ENCODE data around the gene BARX1. TPM values are rescaled to one million over a fixed set of nuclear protein-coding genes. Genes with fewer than 3 reads are reported as not detected.

BARX1 gene
- total RNA-seq, 5 donors from 2014 or later (not counting 1 experiment from before 2014, with no cell fraction given) = not detected

- H3K4me3 ChIP-seq (ENCODE audit: control insufficient read depth in 1 of 2, extremely low read depth in 1 of 2, low read length in 1 of 2) = no peak overlapping the region
- DNase-seq (peak; percentile 49 to 89 (median 72)), ATAC-seq (replicated peaks in 1 of 4) (peak; percentile 77 to 86 (median 80))
- H3K4me1 ChIP-seq (ENCODE audit: control insufficient read depth in 1 of 2, extremely low read depth in 1 of 2, insufficient read depth in 2 of 2, low read length in 2 of 2) = peaks cover 0 to 39% of the 10 kb centered on the region in 2 experiments
- no peaks in the 10 kb centered on the region for H3K9me3 Mint-ChIP-seq
- peaks cover 6 to 76% of the 10 kb centered on the region in 2 experiments for H3K27me3 ChIP-seq (replicated peaks in 1 of 2; ENCODE audit: control insufficient read depth in 2 of 2, extremely low read depth in 1 of 2, insufficient read depth in 2 of 2, low read length in 1 of 2)
- no peaks in the 10 kb centered on the region for H3K36me3 Mint-ChIP-seq
- H3K4me3 Mint-ChIP-seq = no peak overlapping the region
- H3K27ac ChIP-seq (ENCODE audit: low read length) = no peak overlapping the region
- H3K4me1 Mint-ChIP-seq = peaks cover 36 to 40% (median 38%) of the 10 kb centered on the region in 3 donors
- 33% methylated on average over 6 of the region's 22 CpGs for whole genome bisulfite sequencing (ENCODE audit: insufficient coverage)
- ChIA-PET POLR2A (no interaction called here), CTCF (interaction anchor here (0.6 to 1.2 kb wide), 3 partner anchors 280 to 283 kb away, joined by 3 to 4 read pairs (median 3); no protein-coding TSS in a partner anchor)
- H3K9me3 ChIP-seq = no peaks in the 10 kb centered on the region
- H3K27ac Mint-ChIP-seq = no peak overlapping the region
- H3K27me3 Mint-ChIP-seq = peaks cover 50 to 63% of the 10 kb centered on the region in 2 donors
- H3K36me3 ChIP-seq (ENCODE audit: control insufficient read depth in 2 of 2, extremely low read depth in 1 of 2, insufficient read depth in 1 of 2, low read length in 1 of 2) = no peaks in the 10 kb centered on the region
These were observed 7.6 kb upstream of the BARX1 start for GRCh38 chr9:93962561-93963440.

GRCh38 chr9:93962017-93962416 lies 6.9 kb upstream of the BARX1 start:
- Histone ChIP-seq H3K27ac (ENCODE audit: low read length) (no peak overlapping the region), H3K4me3 (ENCODE audit: control insufficient read depth in 1 of 2, extremely low read depth in 1 of 2, low read length in 1 of 2) (no peak overlapping the region), H3K27me3 (replicated peaks in 1 of 2; ENCODE audit: control insufficient read depth in 2 of 2, extremely low read depth in 1 of 2, insufficient read depth in 2 of 2, low read length in 1 of 2) (peaks cover 9 to 79% of the 10 kb centered on the region in 2 experiments), H3K4me1 (ENCODE audit: control insufficient read depth in 1 of 2, extremely low read depth in 1 of 2, insufficient read depth in 2 of 2, low read length in 2 of 2) (peaks cover 0 to 39% of the 10 kb centered on the region in 2 experiments), H3K36me3 (ENCODE audit: control insufficient read depth in 2 of 2, extremely low read depth in 1 of 2, insufficient read depth in 1 of 2, low read length in 1 of 2) (no peaks in the 10 kb centered on the region), H3K9me3 (no peaks in the 10 kb centered on the region)
- Mint-ChIP-seq H3K27ac (no peak overlapping the region), H3K27me3 (peaks cover 54 to 70% of the 10 kb centered on the region in 2 donors), H3K4me3 (no peak overlapping the region), H3K9me3 (no peaks in the 10 kb centered on the region), H3K36me3 (no peaks in the 10 kb centered on the region), H3K4me1 (peaks cover 36 to 41% (median 40%) of the 10 kb centered on the region in 3 donors)
- POLR2A ChIA-PET = no interaction called here
- ATAC-seq (replicated peaks in 1 of 4) (no peak), DNase-seq (no peak)
- no CpG with 5 or more reads among the region's 1 CpG for WGBS (ENCODE audit: insufficient coverage)
- CTCF ChIA-PET = interaction anchor here (0.6 to 0.7 kb wide), 3 partner anchors 9 to 279 kb away, joined by 3 to 4 read pairs (median 3); no protein-coding TSS in a partner anchor

GRCh38 chr9:93960971-93961841 lies 6.1 kb upstream of the BARX1 start:
- peak overlapping the region; percentile 9 to 69 (median 25) for H3K4me3 Mint-ChIP-seq
- 57% methylated on average over 5 of the region's 11 CpGs for WGBS (ENCODE audit: insufficient coverage)
- no peak overlapping the region for H3K27ac Mint-ChIP-seq
- H3K27me3 Mint-ChIP-seq = peaks cover 57 to 75% of the 10 kb centered on the region in 2 donors
- H3K36me3 Mint-ChIP-seq = no peaks in the 10 kb centered on the region
- Histone ChIP-seq H3K4me1 (ENCODE audit: control insufficient read depth in 1 of 2, extremely low read depth in 1 of 2, insufficient read depth in 2 of 2, low read length in 2 of 2) (peaks cover 0 to 39% of the 10 kb centered on the region in 2 experiments), H3K27ac (ENCODE audit: low read length) (no peak overlapping the region), H3K4me3 (ENCODE audit: control insufficient read depth in 1 of 2, extremely low read depth in 1 of 2, low read length in 1 of 2) (no peak overlapping the region), H3K27me3 (replicated peaks in 1 of 2; ENCODE audit: control insufficient read depth in 2 of 2, extremely low read depth in 1 of 2, insufficient read depth in 2 of 2, low read length in 1 of 2) (peaks cover 10 to 81% of the 10 kb centered on the region in 2 experiments), H3K36me3 (ENCODE audit: control insufficient read depth in 2 of 2, extremely low read depth in 1 of 2, insufficient read depth in 1 of 2, low read length in 1 of 2) (no peaks in the 10 kb centered on the region), H3K9me3 (no peaks in the 10 kb centered on the region)
- H3K4me1 Mint-ChIP-seq = peaks cover 36 to 41% (median 40%) of the 10 kb centered on the region in 3 donors
- no peak for DNase-seq
- CTCF ChIA-PET = interaction anchor here in 1 of 2 donors (0.7 kb wide), 1 partner anchor 8 kb away, joined by 3 read pairs; no protein-coding TSS in a partner anchor
- POLR2A ChIA-PET = no interaction called here
- no peaks in the 10 kb centered on the region for H3K9me3 Mint-ChIP-seq
- ATAC-seq (replicated peaks in 1 of 4) = no peak

- Histone ChIP-seq H3K9me3 (no peaks in the 10 kb centered on the region), H3K27ac (ENCODE audit: low read length) (no peak overlapping the region), H3K4me1 (ENCODE audit: control insufficient read depth in 1 of 2, extremely low read depth in 1 of 2, insufficient read depth in 2 of 2, low read length in 2 of 2) (peaks cover 0 to 45% of the 10 kb centered on the region in 2 experiments), H3K27me3 (replicated peaks in 1 of 2; ENCODE audit: control insufficient read depth in 2 of 2, extremely low read depth in 1 of 2, insufficient read depth in 2 of 2, low read length in 1 of 2) (peaks cover 13 to 86% of the 10 kb centered on the region in 2 experiments), H3K36me3 (ENCODE audit: control insufficient read depth in 2 of 2, extremely low read depth in 1 of 2, insufficient read depth in 1 of 2, low read length in 1 of 2) (no peaks in the 10 kb centered on the region), H3K4me3 (ENCODE audit: control insufficient read depth in 1 of 2, extremely low read depth in 1 of 2, low read length in 1 of 2) (peak overlapping the region in 1 of 2 donors; percentile 10)
- H3K4me3 Mint-ChIP-seq = peak overlapping the region in 1 of 3 donors; percentile 69
- no peak overlapping the region for H3K27ac Mint-ChIP-seq
- H3K27me3 Mint-ChIP-seq = peaks cover 60 to 78% of the 10 kb centered on the region in 2 donors
- ATAC-seq (replicated peaks in 1 of 4) = no peak
- H3K9me3 Mint-ChIP-seq = no peaks in the 10 kb centered on the region
- ChIA-PET POLR2A (no interaction called here), CTCF (no interaction called here)
- DNase-seq = no peak
- peaks cover 40 to 49% (median 46%) of the 10 kb centered on the region in 3 donors for H3K4me1 Mint-ChIP-seq
- no peaks in the 10 kb centered on the region for H3K36me3 Mint-ChIP-seq
- WGBS (ENCODE audit: insufficient coverage) = 10% methylated on average over 63 of the region's 63 CpGs
These were observed 5.2 kb upstream of the BARX1 start for GRCh38 chr9:93960221-93960970.

- DNase-seq (no peak), ATAC-seq (replicated peaks in 1 of 4) (no peak)
- Histone ChIP-seq H3K4me1 (ENCODE audit: control insufficient read depth in 1 of 2, extremely low read depth in 1 of 2, insufficient read depth in 2 of 2, low read length in 2 of 2) (peaks cover 0 to 46% of the 10 kb centered on the region in 2 experiments), H3K27ac (ENCODE audit: low read length) (no peak overlapping the region), H3K27me3 (replicated peaks in 1 of 2; ENCODE audit: control insufficient read depth in 2 of 2, extremely low read depth in 1 of 2, insufficient read depth in 2 of 2, low read length in 1 of 2) (peaks cover 13 to 86% of the 10 kb centered on the region in 2 experiments), H3K36me3 (ENCODE audit: control insufficient read depth in 2 of 2, extremely low read depth in 1 of 2, insufficient read depth in 1 of 2, low read length in 1 of 2) (no peaks in the 10 kb centered on the region), H3K4me3 (ENCODE audit: control insufficient read depth in 1 of 2, extremely low read depth in 1 of 2, low read length in 1 of 2) (no peak overlapping the region), H3K9me3 (no peaks in the 10 kb centered on the region)
- peak overlapping the region; percentile 39 to 69 (median 39) for H3K4me3 Mint-ChIP-seq
- H3K27ac Mint-ChIP-seq = no peak overlapping the region
- peaks cover 41 to 50% (median 48%) of the 10 kb centered on the region in 3 donors for H3K4me1 Mint-ChIP-seq
- ChIA-PET POLR2A (no interaction called here), CTCF (interaction anchor here in 1 of 2 donors (1.2 kb wide), 1 partner anchor 278 kb away, joined by 4 read pairs; no protein-coding TSS in a partner anchor)
- no peaks in the 10 kb centered on the region for H3K36me3 Mint-ChIP-seq
- H3K27me3 Mint-ChIP-seq = peaks cover 56 to 75% of the 10 kb centered on the region in 2 donors
- WGBS (ENCODE audit: insufficient coverage) = 10% methylated on average over 2 of the region's 10 CpGs
- H3K9me3 Mint-ChIP-seq = no peaks in the 10 kb centered on the region
These were observed 4.6 kb upstream of the BARX1 start for GRCh38 chr9:93959739-93960154.

All from T-cell (primary cell).